ENCODE data around the gene NES.

DNA sequence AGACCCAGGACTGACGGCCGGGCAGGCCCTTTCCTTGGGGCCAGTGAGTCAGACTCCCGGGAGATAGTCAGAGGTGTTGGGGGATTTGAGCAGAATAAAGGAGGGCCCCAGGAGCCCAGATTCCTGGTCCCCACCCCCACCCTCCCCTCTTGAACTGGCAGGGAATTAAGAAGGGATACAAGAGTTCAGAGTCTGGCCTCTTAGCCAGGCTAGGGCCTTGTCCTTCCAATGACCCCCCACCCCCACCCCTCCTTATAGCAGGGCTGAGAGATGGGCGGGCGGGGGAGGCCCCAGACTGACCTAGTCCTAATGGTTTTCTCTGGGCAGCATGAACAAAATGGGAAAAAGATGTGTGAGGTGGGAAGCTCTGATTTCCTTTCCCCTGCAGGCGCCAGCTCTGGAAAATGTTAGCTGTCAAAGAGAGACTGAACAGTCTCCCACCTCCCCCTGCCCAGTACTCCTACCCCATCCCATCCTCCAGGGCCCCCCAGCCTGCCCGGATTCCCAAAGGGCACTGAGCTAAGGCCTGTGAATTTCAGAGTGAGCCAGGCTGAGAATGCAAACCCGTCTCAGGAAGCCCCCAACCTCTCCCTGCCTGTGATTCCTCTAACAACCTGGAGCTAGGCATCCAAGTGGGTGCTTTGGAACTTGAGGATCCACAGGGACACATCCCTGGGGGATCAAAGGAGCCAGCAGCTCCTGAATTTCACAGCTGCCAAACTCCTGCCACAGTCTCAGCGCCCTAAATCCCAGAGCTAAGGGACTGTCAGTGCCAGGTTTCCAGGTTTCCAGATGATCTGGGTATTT lies 34.0 kb upstream of the NES start:
- TF ChIP-seq, protein P1, sequence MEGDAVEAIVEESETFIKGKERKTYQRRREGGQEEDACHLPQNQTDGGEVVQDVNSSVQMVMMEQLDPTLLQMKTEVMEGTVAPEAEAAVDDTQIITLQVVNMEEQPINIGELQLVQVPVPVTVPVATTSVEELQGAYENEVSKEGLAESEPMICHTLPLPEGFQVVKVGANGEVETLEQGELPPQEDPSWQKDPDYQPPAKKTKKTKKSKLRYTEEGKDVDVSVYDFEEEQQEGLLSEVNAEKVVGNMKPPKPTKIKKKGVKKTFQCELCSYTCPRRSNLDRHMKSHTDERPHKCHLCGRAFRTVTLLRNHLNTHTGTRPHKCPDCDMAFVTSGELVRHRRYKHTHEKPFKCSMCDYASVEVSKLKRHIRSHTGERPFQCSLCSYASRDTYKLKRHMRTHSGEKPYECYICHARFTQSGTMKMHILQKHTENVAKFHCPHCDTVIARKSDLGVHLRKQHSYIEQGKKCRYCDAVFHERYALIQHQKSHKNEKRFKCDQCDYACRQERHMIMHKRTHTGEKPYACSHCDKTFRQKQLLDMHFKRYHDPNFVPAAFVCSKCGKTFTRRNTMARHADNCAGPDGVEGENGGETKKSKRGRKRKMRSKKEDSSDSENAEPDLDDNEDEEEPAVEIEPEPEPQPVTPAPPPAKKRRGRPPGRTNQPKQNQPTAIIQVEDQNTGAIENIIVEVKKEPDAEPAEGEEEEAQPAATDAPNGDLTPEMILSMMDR (IDR thresholded peaks at IDR 0.05; ENCODE audit: insufficient read depth, low read length, poor library complexity, severe bottlenecking), result no peak
- TF ChIP-seq EZH2phosphoT487 (conservative IDR thresholded peaks at IDR 0.05; ENCODE audit: low read length), result no peak

Measured in SU-DHL-6 (cell line).